Measurements from ENCODE around the gene SELENBP1. TPM values are rescaled to one million over a fixed set of nuclear protein-coding genes. Genes with fewer than 3 reads are reported as not detected.

Gene SELENBP1
- total and polyA plus RNA-seq, 2 of the 13 experiments (the other 11 are each of a cell fraction or from before 2014, with no cell fraction given), result 27.8 to 29.0 TPM

DNA sequence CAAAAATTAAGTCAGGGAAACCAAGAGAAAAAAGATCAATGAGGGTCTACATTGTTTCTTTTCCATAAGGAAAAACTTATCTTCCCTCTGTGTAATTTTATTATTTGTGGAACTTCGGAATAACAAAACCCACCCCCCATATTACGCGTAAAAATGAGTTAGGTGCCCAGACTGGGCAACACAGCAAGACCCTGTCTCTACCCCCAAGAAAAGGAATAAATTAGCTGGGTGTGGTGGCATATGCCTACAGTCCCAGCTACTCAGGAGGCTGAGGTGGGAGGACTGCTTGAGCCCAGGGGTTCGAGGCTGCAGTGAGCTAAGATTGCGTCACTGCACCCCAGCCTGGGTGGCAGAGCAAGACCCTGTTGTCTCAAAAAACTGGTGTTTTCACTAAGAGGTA lies 47.3 kb upstream of the SELENBP1 start:
- H2AFZ ChIP-seq (ENCODE audit: low read length), result no peak overlapping the region
- WGBS (ENCODE audit: low lambda C conversion rate), result 99% methylated on average over 3 of the region's 5 CpGs
- no peak overlapping the region for H3K4me3 ChIP-seq (replicated peaks in 1 of 3; ENCODE audit: insufficient read depth in 1 of 3, low read depth in 2 of 3, low read length in 3 of 3)
- H3K9ac ChIP-seq (ENCODE audit: insufficient read depth, low read depth, low read length), result no peak overlapping the region
- no peak overlapping the region for H3K27ac ChIP-seq (ENCODE audit: extremely low read length, insufficient read depth, low read length)
- no peaks in the 10 kb centered on the region for H3K9me3 ChIP-seq (ENCODE audit: low read length)
- H3K27me3 ChIP-seq (ENCODE audit: control insufficient read depth in 1 of 2, insufficient read depth in 2 of 2, low read length in 2 of 2), result no peaks in the 10 kb centered on the region
- peaks cover 12 to 47% of the 10 kb centered on the region in 2 experiments for H3K36me3 ChIP-seq (replicated peaks in 1 of 2; ENCODE audit: control insufficient read depth in 1 of 2, insufficient read depth in 2 of 2, low read length in 2 of 2)
- intact Hi-C loops (cut with micrococcal nuclease; ENCODE audit: unreplicated experiment) (no loop called here), in situ Hi-C loops (cut with HindIII; ENCODE audit: extremely low pct_ligation_motif_present, low pct_unique_long_range_greater_than_20kb) (no loop called here)
- ATAC-seq (no peak), FAIRE-seq (no peak), DNase-seq (ENCODE audit: low spot score) (no peak)
- no peaks in the 10 kb centered on the region for H3K79me2 ChIP-seq (ENCODE audit: insufficient read depth, low read length)
- no TSS peak for BruUV-seq (replicated peaks)
- CTCF ChIA-PET (ENCODE audit: low intra/inter-chr PET ratio, low total read pairs), result no interaction called here
- POLR2A ChIA-PET, result no interaction called here
- H3K4me2 ChIP-seq (ENCODE audit: low read depth, low read length), result no peak overlapping the region
- TF ChIP-seq, protein P1, sequence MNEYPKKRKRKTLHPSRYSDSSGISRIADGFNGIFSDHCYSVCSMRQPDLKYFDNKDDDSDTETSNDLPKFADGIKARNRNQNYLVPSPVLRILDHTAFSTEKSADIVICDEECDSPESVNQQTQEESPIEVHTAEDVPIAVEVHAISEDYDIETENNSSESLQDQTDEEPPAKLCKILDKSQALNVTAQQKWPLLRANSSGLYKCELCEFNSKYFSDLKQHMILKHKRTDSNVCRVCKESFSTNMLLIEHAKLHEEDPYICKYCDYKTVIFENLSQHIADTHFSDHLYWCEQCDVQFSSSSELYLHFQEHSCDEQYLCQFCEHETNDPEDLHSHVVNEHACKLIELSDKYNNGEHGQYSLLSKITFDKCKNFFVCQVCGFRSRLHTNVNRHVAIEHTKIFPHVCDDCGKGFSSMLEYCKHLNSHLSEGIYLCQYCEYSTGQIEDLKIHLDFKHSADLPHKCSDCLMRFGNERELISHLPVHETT (CRISPR knock-in tag; conservative IDR thresholded peaks at IDR 0.05), result no peak
- peak; percentile 58; the same call in 1 of the 2 replicates for TF ChIP-seq ZNF121 (CRISPR knock-in tag; IDR thresholded peaks at IDR 0.05)
- TF ChIP-seq, protein P2, sequence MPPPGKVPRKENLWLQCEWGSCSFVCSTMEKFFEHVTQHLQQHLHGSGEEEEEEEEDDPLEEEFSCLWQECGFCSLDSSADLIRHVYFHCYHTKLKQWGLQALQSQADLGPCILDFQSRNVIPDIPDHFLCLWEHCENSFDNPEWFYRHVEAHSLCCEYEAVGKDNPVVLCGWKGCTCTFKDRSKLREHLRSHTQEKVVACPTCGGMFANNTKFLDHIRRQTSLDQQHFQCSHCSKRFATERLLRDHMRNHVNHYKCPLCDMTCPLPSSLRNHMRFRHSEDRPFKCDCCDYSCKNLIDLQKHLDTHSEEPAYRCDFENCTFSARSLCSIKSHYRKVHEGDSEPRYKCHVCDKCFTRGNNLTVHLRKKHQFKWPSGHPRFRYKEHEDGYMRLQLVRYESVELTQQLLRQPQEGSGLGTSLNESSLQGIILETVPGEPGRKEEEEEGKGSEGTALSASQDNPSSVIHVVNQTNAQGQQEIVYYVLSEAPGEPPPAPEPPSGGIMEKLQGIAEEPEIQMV (CRISPR knock-in tag; IDR thresholded peaks at IDR 0.05; ENCODE audit: low read depth), result no peak
- TF ChIP-seq PCBP1 (IDR thresholded peaks at IDR 0.05; ENCODE audit: borderline replicate concordance, low read depth, low read length), result no peak
- no peak for TF ChIP-seq ZNF460 (CRISPR knock-in tag; IDR thresholded peaks at IDR 0.05; ENCODE audit: borderline replicate concordance)
- H3K4me1 ChIP-seq (ENCODE audit: insufficient read depth, low read length), result no peaks in the 10 kb centered on the region
- H4K20me1 ChIP-seq (ENCODE audit: insufficient read depth, low read length), result no peaks in the 10 kb centered on the region

DNA sequence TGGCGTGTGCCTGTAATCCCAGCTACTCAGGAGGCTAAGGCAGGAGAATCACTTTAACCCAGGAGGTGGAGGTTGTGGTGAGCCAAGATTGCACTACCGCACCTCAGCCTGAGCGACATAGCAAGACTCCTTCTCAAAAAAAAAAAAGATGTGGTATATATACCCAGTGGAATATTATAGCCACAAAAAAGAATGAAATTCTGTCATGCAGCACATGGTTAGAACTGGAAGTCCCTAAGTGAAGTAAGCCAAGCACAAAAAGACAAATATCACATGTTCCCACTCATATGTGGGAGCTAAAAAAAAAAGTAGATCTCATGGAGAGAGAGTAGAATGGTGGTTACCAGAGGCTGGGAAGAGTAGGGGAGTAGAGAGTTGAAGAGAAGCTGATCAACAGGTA lies 45.6 kb upstream of the SELENBP1 start:
- DNase-seq (ENCODE audit: low spot score), result no peak
- no peak overlapping the region for H3K27ac ChIP-seq (ENCODE audit: extremely low read length, insufficient read depth, low read length)
- in situ Hi-C loops (cut with HindIII; ENCODE audit: extremely low pct_ligation_motif_present, low pct_unique_long_range_greater_than_20kb) (no loop called here), intact Hi-C loops (cut with micrococcal nuclease; ENCODE audit: unreplicated experiment) (no loop called here)
- ChIA-PET POLR2A (no interaction called here), CTCF (ENCODE audit: low intra/inter-chr PET ratio, low total read pairs) (no interaction called here)
- no peak for TF ChIP-seq ZNF30 (CRISPR knock-in tag; IDR thresholded peaks at IDR 0.05)
- no peak for TF ChIP-seq CREM (IDR thresholded peaks at IDR 0.05)
- TF ChIP-seq CREM (CRISPR knock-in tag; IDR thresholded peaks at IDR 0.05), result no peak
- no peak for TF ChIP-seq IRX3 (CRISPR knock-in tag; IDR thresholded peaks at IDR 0.05; ENCODE audit: borderline replicate concordance, low read depth)
- TF ChIP-seq, protein P3, sequence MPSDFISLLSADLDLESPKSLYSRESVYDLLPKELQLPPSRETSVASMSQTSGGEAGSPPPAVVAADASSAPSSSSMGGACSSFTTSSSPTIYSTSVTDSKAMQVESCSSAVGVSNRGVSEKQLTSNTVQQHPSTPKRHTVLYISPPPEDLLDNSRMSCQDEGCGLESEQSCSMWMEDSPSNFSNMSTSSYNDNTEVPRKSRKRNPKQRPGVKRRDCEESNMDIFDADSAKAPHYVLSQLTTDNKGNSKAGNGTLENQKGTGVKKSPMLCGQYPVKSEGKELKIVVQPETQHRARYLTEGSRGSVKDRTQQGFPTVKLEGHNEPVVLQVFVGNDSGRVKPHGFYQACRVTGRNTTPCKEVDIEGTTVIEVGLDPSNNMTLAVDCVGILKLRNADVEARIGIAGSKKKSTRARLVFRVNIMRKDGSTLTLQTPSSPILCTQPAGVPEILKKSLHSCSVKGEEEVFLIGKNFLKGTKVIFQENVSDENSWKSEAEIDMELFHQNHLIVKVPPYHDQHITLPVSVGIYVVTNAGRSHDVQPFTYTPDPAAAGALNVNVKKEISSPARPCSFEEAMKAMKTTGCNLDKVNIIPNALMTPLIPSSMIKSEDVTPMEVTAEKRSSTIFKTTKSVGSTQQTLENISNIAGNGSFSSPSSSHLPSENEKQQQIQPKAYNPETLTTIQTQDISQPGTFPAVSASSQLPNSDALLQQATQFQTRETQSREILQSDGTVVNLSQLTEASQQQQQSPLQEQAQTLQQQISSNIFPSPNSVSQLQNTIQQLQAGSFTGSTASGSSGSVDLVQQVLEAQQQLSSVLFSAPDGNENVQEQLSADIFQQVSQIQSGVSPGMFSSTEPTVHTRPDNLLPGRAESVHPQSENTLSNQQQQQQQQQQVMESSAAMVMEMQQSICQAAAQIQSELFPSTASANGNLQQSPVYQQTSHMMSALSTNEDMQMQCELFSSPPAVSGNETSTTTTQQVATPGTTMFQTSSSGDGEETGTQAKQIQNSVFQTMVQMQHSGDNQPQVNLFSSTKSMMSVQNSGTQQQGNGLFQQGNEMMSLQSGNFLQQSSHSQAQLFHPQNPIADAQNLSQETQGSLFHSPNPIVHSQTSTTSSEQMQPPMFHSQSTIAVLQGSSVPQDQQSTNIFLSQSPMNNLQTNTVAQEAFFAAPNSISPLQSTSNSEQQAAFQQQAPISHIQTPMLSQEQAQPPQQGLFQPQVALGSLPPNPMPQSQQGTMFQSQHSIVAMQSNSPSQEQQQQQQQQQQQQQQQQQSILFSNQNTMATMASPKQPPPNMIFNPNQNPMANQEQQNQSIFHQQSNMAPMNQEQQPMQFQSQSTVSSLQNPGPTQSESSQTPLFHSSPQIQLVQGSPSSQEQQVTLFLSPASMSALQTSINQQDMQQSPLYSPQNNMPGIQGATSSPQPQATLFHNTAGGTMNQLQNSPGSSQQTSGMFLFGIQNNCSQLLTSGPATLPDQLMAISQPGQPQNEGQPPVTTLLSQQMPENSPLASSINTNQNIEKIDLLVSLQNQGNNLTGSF (CRISPR knock-in tag; IDR thresholded peaks at IDR 0.05), result no peak
- no peak for TF ChIP-seq FIP1L1 (IDR thresholded peaks at IDR 0.05; ENCODE audit: borderline replicate concordance, insufficient read depth, low read depth, low read length)
- H3K79me2 ChIP-seq (ENCODE audit: insufficient read depth, low read length), result no peaks in the 10 kb centered on the region
- FAIRE-seq, result no peak
- no peaks in the 10 kb centered on the region for H3K4me1 ChIP-seq (ENCODE audit: insufficient read depth, low read length)
- H2AFZ ChIP-seq (ENCODE audit: low read length), result no peak overlapping the region
- no peaks in the 10 kb centered on the region for H3K27me3 ChIP-seq (ENCODE audit: control insufficient read depth in 1 of 2, insufficient read depth in 2 of 2, low read length in 2 of 2)
- no peak for ATAC-seq
- no peak overlapping the region for H3K9ac ChIP-seq (ENCODE audit: insufficient read depth, low read depth, low read length)
- no peak overlapping the region for H3K4me2 ChIP-seq (ENCODE audit: low read depth, low read length)
- H3K36me3 ChIP-seq (replicated peaks in 1 of 2; ENCODE audit: control insufficient read depth in 1 of 2, insufficient read depth in 2 of 2, low read length in 2 of 2), result peaks cover 6 to 41% of the 10 kb centered on the region in 2 experiments
- WGBS (ENCODE audit: low lambda C conversion rate), result 96% methylated on average over 3 of the region's 3 CpGs
- no peaks in the 10 kb centered on the region for H3K9me3 ChIP-seq (ENCODE audit: low read length)
- BruUV-seq (replicated peaks), result no TSS peak
- H4K20me1 ChIP-seq (ENCODE audit: insufficient read depth, low read length), result no peaks in the 10 kb centered on the region
- no peak overlapping the region for H3K4me3 ChIP-seq (replicated peaks in 1 of 3; ENCODE audit: insufficient read depth in 1 of 3, low read depth in 2 of 3, low read length in 3 of 3)
